ENCODE measurements around the gene DENND2A.

Gene DENND2A

DNA sequence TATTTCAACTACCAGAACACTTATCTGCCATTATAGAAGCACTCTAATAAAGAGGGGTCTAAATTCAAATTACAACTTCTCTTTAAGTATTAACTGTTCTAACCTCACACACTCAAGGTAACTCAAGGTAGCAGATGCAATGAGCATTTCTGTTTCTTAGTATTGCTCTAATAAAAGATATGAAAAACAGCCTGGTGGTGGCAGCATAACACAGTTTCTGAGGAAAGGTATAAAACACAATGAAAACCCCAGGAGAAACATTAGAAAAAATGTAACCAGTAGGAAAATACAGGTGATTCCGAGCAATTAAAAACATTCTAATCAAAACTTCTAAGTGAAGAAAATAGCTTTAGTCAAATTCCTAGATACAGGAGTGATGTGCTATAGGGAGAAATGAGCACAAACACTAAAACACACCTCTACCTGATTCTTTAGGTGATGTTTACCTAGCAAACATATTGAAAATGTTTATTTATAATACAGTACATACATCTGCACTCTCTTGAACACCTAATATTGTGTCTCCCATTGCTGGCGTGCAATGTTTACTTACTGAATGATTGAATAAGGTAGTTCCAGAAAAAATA lies 164.8 kb downstream of the DENND2A start:
- no peak for DNase-seq (ENCODE audit: low read depth in 1 of 2, low spot score in 1 of 2)
